ENCODE measurements around the gene MRPS22. TPM values are rescaled to one million over a fixed set of nuclear protein-coding genes. Genes with fewer than 3 reads are reported as not detected.

MRPS22 gene
- total RNA-seq, 1 experiment from 2014 or later, result 95.1 TPM

DNA sequence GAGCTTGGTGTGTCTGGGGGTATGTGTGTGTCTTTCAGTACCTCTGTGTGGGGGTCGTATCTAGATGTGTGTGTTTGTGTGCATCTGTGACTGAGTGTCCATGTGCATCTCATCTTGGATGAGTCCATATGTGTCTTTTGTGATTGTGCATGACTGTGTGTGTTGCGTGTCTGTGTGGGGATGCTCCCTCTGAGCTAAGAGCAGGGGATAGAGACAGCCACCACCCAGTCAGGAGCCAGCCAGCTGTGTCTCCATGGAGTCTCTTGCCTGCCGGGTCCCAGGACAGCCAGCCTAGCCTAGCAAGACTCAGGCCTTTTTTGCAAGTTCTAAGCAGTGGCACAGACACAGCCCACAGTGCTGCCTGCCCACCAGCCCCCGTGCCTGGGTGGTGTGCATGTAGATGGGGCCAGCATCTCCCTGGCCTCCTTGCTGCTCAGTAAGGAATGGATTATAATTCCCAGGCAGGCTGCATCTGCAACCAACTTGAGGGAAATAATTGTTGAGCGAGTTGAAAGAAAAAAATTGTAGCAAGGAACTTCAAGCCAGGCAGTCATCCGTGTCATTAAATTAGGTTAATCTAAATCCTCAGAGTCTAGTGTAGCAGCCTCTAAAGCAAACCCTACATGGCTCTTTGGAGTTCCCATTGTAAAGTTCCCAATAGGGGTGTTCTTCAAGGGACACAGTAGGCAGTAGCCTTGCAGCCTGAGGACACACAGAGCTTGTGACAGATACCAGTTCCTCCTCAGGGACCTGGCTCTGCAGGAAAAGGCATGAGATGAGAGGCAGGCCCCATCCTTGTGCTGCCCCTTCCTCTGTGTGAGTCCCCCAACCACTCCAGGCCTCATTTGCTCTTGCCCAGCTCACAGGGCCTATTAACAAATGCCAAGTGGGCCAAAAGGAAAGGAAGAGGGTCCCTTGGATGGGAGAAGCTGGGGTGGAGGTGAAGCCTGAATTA is 35.9 kb upstream of the MRPS22 start:
- CTCF ChIA-PET, result interaction anchor here (1.2 to 1.4 kb wide), 2 partner anchors 11 to 195 kb away, joined by 4 read pairs; no protein-coding TSS in a partner anchor
- peak overlapping the region; percentile 99 for H3K27ac ChIP-seq (ENCODE audit: low read depth, low read length)
- H3K9me2 ChIP-seq (ENCODE audit: insufficient read depth), result no peaks in the 10 kb centered on the region
- peak overlapping the region; percentile 71 for H3K9ac ChIP-seq (ENCODE audit: low read length)
- H3K4me2 ChIP-seq (ENCODE audit: low read length), result peak overlapping the region; percentile 67
- no peaks in the 10 kb centered on the region for H3K36me3 ChIP-seq (ENCODE audit: control insufficient read depth in 1 of 2, insufficient read depth in 2 of 2, low read length in 2 of 2)
- POLR2A ChIA-PET, result interaction anchor here (5.0 to 15.9 kb wide), 2 partner anchors 7 to 11 kb away, joined by 34 to 198 read pairs; no protein-coding TSS in a partner anchor
- peak overlapping the region in 1 of 2 experiments; percentile 14; a peak in 1 of 4 replicates for H3K4me3 ChIP-seq (replicated peaks in 1 of 2; ENCODE audit: low read depth in 1 of 2, low read length in 2 of 2)
- ATAC-seq (no peak), DNase-seq (ENCODE audit: low read depth, low spot score) (no peak)
- H3K9me3 ChIP-seq (ENCODE audit: control insufficient read depth in 1 of 2, insufficient read depth in 1 of 2, low read depth in 1 of 2, low read length in 2 of 2), result no peaks in the 10 kb centered on the region
- peak; percentile 36; the same call in 1 of the 2 replicates for TF ChIP-seq ZFX (IDR thresholded peaks at IDR 0.05)
- TF ChIP-seq, protein P1, sequence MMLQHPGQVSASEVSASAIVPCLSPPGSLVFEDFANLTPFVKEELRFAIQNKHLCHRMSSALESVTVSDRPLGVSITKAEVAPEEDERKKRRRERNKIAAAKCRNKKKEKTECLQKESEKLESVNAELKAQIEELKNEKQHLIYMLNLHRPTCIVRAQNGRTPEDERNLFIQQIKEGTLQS (IDR thresholded peaks at IDR 0.05), result no peak
- TF ChIP-seq, protein P2, sequence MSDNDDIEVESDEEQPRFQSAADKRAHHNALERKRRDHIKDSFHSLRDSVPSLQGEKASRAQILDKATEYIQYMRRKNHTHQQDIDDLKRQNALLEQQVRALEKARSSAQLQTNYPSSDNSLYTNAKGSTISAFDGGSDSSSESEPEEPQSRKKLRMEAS (IDR thresholded peaks at IDR 0.05), result no peak
- no peak for TF ChIP-seq SIN3A (IDR thresholded peaks at IDR 0.05; ENCODE audit: low read depth)
- TF ChIP-seq, protein P3, sequence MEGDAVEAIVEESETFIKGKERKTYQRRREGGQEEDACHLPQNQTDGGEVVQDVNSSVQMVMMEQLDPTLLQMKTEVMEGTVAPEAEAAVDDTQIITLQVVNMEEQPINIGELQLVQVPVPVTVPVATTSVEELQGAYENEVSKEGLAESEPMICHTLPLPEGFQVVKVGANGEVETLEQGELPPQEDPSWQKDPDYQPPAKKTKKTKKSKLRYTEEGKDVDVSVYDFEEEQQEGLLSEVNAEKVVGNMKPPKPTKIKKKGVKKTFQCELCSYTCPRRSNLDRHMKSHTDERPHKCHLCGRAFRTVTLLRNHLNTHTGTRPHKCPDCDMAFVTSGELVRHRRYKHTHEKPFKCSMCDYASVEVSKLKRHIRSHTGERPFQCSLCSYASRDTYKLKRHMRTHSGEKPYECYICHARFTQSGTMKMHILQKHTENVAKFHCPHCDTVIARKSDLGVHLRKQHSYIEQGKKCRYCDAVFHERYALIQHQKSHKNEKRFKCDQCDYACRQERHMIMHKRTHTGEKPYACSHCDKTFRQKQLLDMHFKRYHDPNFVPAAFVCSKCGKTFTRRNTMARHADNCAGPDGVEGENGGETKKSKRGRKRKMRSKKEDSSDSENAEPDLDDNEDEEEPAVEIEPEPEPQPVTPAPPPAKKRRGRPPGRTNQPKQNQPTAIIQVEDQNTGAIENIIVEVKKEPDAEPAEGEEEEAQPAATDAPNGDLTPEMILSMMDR (IDR thresholded peaks at IDR 0.05 in 2 of 3, conservative IDR thresholded peaks at IDR 0.05 in 1 of 3; ENCODE audit: borderline replicate concordance in 1 of 3, insufficient read depth in 1 of 3, low read depth in 2 of 3, low read length in 2 of 3), result no peak
- H2AFZ ChIP-seq (ENCODE audit: low read depth, low read length, poor library complexity, severe bottlenecking), result no peak overlapping the region
- no TSS peak for BruUV-seq (replicated peaks)
- no peaks in the 10 kb centered on the region for H3K27me3 ChIP-seq (ENCODE audit: insufficient read depth, low read length)
- no peaks in the 10 kb centered on the region for H4K20me1 ChIP-seq (ENCODE audit: insufficient read depth)
- RAD21 ChIA-PET (ENCODE audit: low non-redundant PET in 1 of 2, low total read pairs in 2 of 2, uncharacterized antibody in 2 of 2, unreplicated experiment in 2 of 2), result no interaction called here
- peaks cover 10% of the 10 kb centered on the region; the same call in 1 of the 2 replicates for H3K79me2 ChIP-seq (ENCODE audit: insufficient read depth, low read length)
- intact Hi-C loops (cut with micrococcal nuclease), result no loop called here
- peaks cover 84 to 96% of the 10 kb centered on the region in 2 experiments for H3K4me1 ChIP-seq (ENCODE audit: control insufficient read depth in 1 of 2, insufficient read depth in 2 of 2, low read length in 2 of 2)

Data from HCT116 (cell line).